ENCODE measurements around the gene SERTAD4.

DNA sequence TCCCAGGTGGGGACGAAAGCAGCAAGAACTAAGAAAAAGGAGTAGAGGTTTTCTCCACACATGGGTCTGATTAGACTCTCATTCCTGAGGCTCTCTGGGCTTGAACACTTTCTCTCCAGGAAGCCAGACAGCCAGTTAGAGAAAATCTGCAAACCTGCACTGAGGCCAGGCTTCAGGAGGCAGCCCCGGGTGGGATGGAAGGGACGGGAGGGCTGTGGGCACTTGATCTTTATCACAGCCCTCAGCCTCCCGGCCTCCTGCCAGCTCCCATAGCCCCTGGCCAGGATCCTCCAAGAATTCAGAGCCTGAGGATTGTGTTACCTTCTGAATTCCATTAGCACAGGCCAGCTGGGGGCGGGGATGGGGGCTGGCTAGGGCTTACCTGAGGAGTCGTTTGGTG, 40.1 kb downstream of the SERTAD4 start:
- no peak for TF ChIP-seq POLR2A (IDR thresholded peaks at IDR 0.05)
- TF ChIP-seq, protein P1, sequence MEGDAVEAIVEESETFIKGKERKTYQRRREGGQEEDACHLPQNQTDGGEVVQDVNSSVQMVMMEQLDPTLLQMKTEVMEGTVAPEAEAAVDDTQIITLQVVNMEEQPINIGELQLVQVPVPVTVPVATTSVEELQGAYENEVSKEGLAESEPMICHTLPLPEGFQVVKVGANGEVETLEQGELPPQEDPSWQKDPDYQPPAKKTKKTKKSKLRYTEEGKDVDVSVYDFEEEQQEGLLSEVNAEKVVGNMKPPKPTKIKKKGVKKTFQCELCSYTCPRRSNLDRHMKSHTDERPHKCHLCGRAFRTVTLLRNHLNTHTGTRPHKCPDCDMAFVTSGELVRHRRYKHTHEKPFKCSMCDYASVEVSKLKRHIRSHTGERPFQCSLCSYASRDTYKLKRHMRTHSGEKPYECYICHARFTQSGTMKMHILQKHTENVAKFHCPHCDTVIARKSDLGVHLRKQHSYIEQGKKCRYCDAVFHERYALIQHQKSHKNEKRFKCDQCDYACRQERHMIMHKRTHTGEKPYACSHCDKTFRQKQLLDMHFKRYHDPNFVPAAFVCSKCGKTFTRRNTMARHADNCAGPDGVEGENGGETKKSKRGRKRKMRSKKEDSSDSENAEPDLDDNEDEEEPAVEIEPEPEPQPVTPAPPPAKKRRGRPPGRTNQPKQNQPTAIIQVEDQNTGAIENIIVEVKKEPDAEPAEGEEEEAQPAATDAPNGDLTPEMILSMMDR (IDR thresholded peaks at IDR 0.05): no peak
